ENCODE measurements around the gene ELF2.

DNA sequence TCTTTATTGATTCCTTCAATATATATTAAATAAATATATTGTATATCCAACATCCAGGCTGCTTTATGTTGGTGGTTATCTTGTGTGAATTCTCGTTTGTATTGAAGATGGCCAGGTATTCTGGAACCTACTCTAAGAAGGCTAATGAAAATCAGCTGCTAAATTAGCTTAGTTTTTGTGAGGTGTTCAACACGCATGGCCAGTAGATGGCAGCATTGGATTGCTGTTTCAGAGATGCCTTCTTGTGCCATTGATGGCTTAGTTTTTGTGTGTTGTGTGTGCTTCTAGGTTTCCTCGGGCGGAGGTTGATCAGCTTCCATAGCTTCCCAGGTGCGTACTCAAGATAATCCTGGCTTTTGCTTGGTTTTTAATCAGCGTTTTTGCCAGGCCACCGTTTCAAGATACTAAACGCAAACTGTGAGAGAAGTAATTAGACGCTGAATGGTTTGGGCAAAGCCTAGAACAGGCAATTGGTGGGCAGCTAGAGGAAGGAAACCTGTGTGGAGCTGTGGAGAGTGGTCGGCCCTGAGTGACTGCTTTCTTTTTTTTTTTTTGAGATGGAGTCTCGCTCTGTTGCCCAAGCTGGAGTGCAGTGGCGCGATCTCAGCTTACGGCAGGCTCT, 146.3 kb downstream of the ELF2 start:
- no peak for TF ChIP-seq POLR2AphosphoS5 (IDR thresholded peaks at IDR 0.05)
- TF ChIP-seq, protein P1, sequence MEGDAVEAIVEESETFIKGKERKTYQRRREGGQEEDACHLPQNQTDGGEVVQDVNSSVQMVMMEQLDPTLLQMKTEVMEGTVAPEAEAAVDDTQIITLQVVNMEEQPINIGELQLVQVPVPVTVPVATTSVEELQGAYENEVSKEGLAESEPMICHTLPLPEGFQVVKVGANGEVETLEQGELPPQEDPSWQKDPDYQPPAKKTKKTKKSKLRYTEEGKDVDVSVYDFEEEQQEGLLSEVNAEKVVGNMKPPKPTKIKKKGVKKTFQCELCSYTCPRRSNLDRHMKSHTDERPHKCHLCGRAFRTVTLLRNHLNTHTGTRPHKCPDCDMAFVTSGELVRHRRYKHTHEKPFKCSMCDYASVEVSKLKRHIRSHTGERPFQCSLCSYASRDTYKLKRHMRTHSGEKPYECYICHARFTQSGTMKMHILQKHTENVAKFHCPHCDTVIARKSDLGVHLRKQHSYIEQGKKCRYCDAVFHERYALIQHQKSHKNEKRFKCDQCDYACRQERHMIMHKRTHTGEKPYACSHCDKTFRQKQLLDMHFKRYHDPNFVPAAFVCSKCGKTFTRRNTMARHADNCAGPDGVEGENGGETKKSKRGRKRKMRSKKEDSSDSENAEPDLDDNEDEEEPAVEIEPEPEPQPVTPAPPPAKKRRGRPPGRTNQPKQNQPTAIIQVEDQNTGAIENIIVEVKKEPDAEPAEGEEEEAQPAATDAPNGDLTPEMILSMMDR (IDR thresholded peaks at IDR 0.05) = peak; percentile 69

Data from suprapubic skin (tissue), 3 donors.